Kidney (tissue), 14 donors: ENCODE results near the gene ABCB8. TPM values are rescaled to one million over a fixed set of nuclear protein-coding genes. Genes with fewer than 3 reads are reported as not detected.

Experiments
- DNase-seq, 5 donors: peaks; one replicate each; pipeline ENCODE4 v3.0.0-alpha.2; 2013 to 2020
- FAIRE-seq: peaks from 2 replicates; lab custom pipeline; 2012; peaks lifted over from hg19 to GRCh38; lab: Jason Lieb, UNC
- H3K27ac ChIP-seq, 2 donors: one replicate each; pipeline ENCODE4 v1.7.0; 2013; ENCODE audit warnings: low read depth in 2 of 2, low read length in 2 of 2, inconsistent platforms in 1 of 2
- H3K27me3 ChIP-seq: one replicate; pipeline ENCODE4 v1.7.1; 2013; ENCODE audit warnings: low read length, inconsistent platforms; ENCODE audit not compliant: control insufficient read depth, insufficient read depth
- H3K36me3 ChIP-seq, 3 donors: one replicate each; pipeline versions ENCODE4 v1.7.0 to v1.7.1; 2013; ENCODE audit warnings: low read length in 3 of 3, control low read depth in 1 of 3, inconsistent platforms in 1 of 3; ENCODE audit not compliant: insufficient read depth in 3 of 3, control insufficient read depth in 2 of 3
- H3K4me1 ChIP-seq, 3 donors: one replicate each; pipeline versions ENCODE4 v1.7.0 to v1.7.1; 2013; ENCODE audit warnings: low read length in 3 of 3, inconsistent platforms in 1 of 3, low read depth in 1 of 3; ENCODE audit not compliant: control insufficient read depth in 2 of 3, insufficient read depth in 2 of 3
- H3K4me3 ChIP-seq, 3 donors: one replicate each; pipeline versions ENCODE4 v1.7.0 to v1.8.1; 2013; ENCODE audit warnings: low read length in 3 of 3, control low read depth in 1 of 3, inconsistent platforms in 1 of 3
- H3K9ac ChIP-seq, 3 donors: one replicate each; pipeline versions ENCODE4 v1.7.0 to v1.7.1; 2013; ENCODE audit warnings: low read length in 3 of 3, control low read depth in 1 of 3, inconsistent platforms in 1 of 3
- H3K9me3 ChIP-seq, 3 donors: one replicate each; pipeline versions ENCODE4 v1.7.0 to v1.7.1; 2013; ENCODE audit warnings: low read length in 3 of 3, control low read depth in 1 of 3, inconsistent platforms in 1 of 3; ENCODE audit not compliant: control insufficient read depth in 2 of 3, insufficient read depth in 1 of 3
- CTCF ChIP-seq: IDR thresholded peaks from 3 replicates; pipeline ENCODE4 v1.5.1; 2012; ENCODE audit warnings: mild to moderate bottlenecking, moderate library complexity, borderline replicate concordance; ENCODE audit not compliant: insufficient read depth; ENCODE audit errors: extremely low read depth
- intact Hi-C: fragments of 100-400 bp; cut with DNase I; formaldehyde crosslinking; loops from one replicate; pipeline ENCODE4 v1.11.1; 2022
- polyA plus RNA-seq: library from polyadenylated mRNA; stranded (reverse); fragments of 350-450 nt; fragmentation: Illumina TruSeq; extraction: RNeasy Lipid Tissue Mini Kit (QIAGEN cat#74804); gene quantifications from one replicate; pipeline ENCODE4 v1.2.3, GENCODE V29; 2014; ENCODE audit warnings: low read depth, low replicate concordance; ENCODE audit not compliant: insufficient read depth
- total RNA-seq: library from RNA; stranded (reverse); fragmentation: NEBNext Ultra II Directional; extraction: Animal tissue kit (Norgen Biotek cat#: 25700); gene quantifications from one replicate; pipeline ENCODE4 v1.2.1, GENCODE V29; 2021
- donor health status: control.
- donor health status: control.
- donor health status: control.
- donor health status: control.
- donor health status: control.
- donor health status: DM: yes; HTN: yes; CAD: no.
- donor health status: Normal renal cell carcinoma (clear cell type).

Gene ABCB8
- total and polyA plus RNA-seq, 2 donors from 2014 or later, result 34.3 to 36.0 TPM

- no peak for TF ChIP-seq CTCF
- FAIRE-seq (no peak), DNase-seq (no peak)
- Histone ChIP-seq H3K4me3 (no peak overlapping the region), H3K4me1 (peaks cover 0 to 4% (median 0%) of the 10 kb centered on the region in 3 donors), H3K9me3 (peaks cover 0 to 3% (median 2%) of the 10 kb centered on the region in 3 donors), H3K27me3 (no peaks in the 10 kb centered on the region), H3K36me3 (no peaks in the 10 kb centered on the region), H3K27ac (no peak overlapping the region), H3K9ac (no peak overlapping the region)
- intact Hi-C loops, result no loop called here
These were observed 41.7 kb upstream of the ABCB8 start for GRCh38 chr7:150986556-150986955.

- Histone ChIP-seq H3K9me3 (peaks cover 0 to 3% (median 2%) of the 10 kb centered on the region in 3 donors), H3K36me3 (no peaks in the 10 kb centered on the region), H3K9ac (no peak overlapping the region), H3K4me1 (peaks cover 0 to 4% (median 0%) of the 10 kb centered on the region in 3 donors), H3K4me3 (no peak overlapping the region), H3K27ac (peak overlapping the region; percentile 60 to 71), H3K27me3 (no peaks in the 10 kb centered on the region)
- intact Hi-C loops, result no loop called here
- DNase-seq (peak; percentile 79 to 90 (median 86)), FAIRE-seq (no peak)
- TF ChIP-seq CTCF, result peak; percentile 69
These were observed 39.7 kb upstream of the ABCB8 start for GRCh38 chr7:150988230-150989226.

GRCh38 chr7:150989456-150989855, 38.8 kb upstream of the ABCB8 start:
- Histone ChIP-seq H3K4me1 (peaks cover 0 to 4% (median 0%) of the 10 kb centered on the region in 3 donors), H3K9ac (no peak overlapping the region), H3K9me3 (peaks cover 0 to 3% (median 2%) of the 10 kb centered on the region in 3 donors), H3K27ac (peak overlapping the region; percentile 60 to 71), H3K36me3 (no peaks in the 10 kb centered on the region), H3K4me3 (no peak overlapping the region), H3K27me3 (no peaks in the 10 kb centered on the region)
- no peak for DNase-seq
- intact Hi-C loops, result no loop called here
- no peak for FAIRE-seq
- no peak for TF ChIP-seq CTCF
